Measurements from ENCODE around the gene RAB23. TPM values are rescaled to one million over a fixed set of nuclear protein-coding genes. Genes with fewer than 3 reads are reported as not detected.

The RAB23 gene
- total and polyA plus RNA-seq, 2 donors (not counting 1 experiment from before 2014, with no cell fraction given) = 0.12 to 0.94 TPM

GRCh38 chr6:57256541-57256940, 34.4 kb upstream of the RAB23 start:
- H3K4me2 ChIP-seq (replicated peaks; ENCODE audit: low read depth, low read length, poor library complexity, severe bottlenecking) = no peak overlapping the region
- TF ChIP-seq, protein P1, sequence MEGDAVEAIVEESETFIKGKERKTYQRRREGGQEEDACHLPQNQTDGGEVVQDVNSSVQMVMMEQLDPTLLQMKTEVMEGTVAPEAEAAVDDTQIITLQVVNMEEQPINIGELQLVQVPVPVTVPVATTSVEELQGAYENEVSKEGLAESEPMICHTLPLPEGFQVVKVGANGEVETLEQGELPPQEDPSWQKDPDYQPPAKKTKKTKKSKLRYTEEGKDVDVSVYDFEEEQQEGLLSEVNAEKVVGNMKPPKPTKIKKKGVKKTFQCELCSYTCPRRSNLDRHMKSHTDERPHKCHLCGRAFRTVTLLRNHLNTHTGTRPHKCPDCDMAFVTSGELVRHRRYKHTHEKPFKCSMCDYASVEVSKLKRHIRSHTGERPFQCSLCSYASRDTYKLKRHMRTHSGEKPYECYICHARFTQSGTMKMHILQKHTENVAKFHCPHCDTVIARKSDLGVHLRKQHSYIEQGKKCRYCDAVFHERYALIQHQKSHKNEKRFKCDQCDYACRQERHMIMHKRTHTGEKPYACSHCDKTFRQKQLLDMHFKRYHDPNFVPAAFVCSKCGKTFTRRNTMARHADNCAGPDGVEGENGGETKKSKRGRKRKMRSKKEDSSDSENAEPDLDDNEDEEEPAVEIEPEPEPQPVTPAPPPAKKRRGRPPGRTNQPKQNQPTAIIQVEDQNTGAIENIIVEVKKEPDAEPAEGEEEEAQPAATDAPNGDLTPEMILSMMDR (IDR thresholded peaks at IDR 0.05) = no peak
- TF ChIP-seq EZH2 (IDR thresholded peaks at IDR 0.05; ENCODE audit: borderline replicate concordance, insufficient read depth, low read depth, low read length, poor library complexity, severe bottlenecking) = no peak
- 100% methylated on average over 1 of the region's 1 CpG for WGBS (ENCODE audit: insufficient coverage)
- H3K36me3 ChIP-seq (replicated peaks in 1 of 2; ENCODE audit: control extremely low read depth in 1 of 2, control insufficient read depth in 1 of 2, extremely low read depth in 1 of 2, insufficient read depth in 2 of 2, low read length in 1 of 2) = no peaks in the 10 kb centered on the region
- Mint-ChIP-seq H3K9me3 (ENCODE audit: insufficient read depth) (no peaks in the 10 kb centered on the region), H3K27me3 (peaks cover 5% of the 10 kb centered on the region), H3K27ac (no peak overlapping the region), H3K4me3 (no peak overlapping the region), H3K4me1 (no peaks in the 10 kb centered on the region)
- H4K20me1 ChIP-seq (ENCODE audit: control insufficient read depth, insufficient read depth, low read length, poor library complexity, severe bottlenecking) = no peaks in the 10 kb centered on the region
- ChIA-PET CTCF (no interaction called here), POLR2A (no interaction called here)
- H3K27ac ChIP-seq (ENCODE audit: low read length in 2 of 2) = no peak overlapping the region
- ATAC-seq (ENCODE audit: low read depth) (no peak), DNase-seq (no peak)
- H3K79me2 ChIP-seq (ENCODE audit: control insufficient read depth, insufficient read depth, low read length) = no peaks in the 10 kb centered on the region
- no peaks in the 10 kb centered on the region for H3K9me3 ChIP-seq (ENCODE audit: control extremely low read depth in 1 of 3, control insufficient read depth in 2 of 3, insufficient read depth in 1 of 3, low read length in 2 of 3)
- no peaks in the 10 kb centered on the region for H3K4me1 ChIP-seq (ENCODE audit: control insufficient read depth in 2 of 2, insufficient read depth in 2 of 2, low read length in 2 of 2)
- no peak overlapping the region for H3K4me3 ChIP-seq (ENCODE audit: control extremely low read depth in 1 of 5, extremely low read depth in 1 of 5, insufficient read depth in 1 of 5, low read depth in 2 of 5, low read length in 4 of 5)
- H3K27me3 ChIP-seq (replicated peaks in 1 of 4; ENCODE audit: control extremely low read depth in 1 of 4, control insufficient read depth in 3 of 4, insufficient read depth in 4 of 4, low read length in 3 of 4) = no peaks in the 10 kb centered on the region
- no peak overlapping the region for H2AFZ ChIP-seq (ENCODE audit: insufficient read depth, low read depth, low read length, poor library complexity, severe bottlenecking)
- intact Hi-C loops (cut with micrococcal nuclease) = no loop called here
- no peak overlapping the region for H3K9ac ChIP-seq (ENCODE audit: low read length)

DNA sequence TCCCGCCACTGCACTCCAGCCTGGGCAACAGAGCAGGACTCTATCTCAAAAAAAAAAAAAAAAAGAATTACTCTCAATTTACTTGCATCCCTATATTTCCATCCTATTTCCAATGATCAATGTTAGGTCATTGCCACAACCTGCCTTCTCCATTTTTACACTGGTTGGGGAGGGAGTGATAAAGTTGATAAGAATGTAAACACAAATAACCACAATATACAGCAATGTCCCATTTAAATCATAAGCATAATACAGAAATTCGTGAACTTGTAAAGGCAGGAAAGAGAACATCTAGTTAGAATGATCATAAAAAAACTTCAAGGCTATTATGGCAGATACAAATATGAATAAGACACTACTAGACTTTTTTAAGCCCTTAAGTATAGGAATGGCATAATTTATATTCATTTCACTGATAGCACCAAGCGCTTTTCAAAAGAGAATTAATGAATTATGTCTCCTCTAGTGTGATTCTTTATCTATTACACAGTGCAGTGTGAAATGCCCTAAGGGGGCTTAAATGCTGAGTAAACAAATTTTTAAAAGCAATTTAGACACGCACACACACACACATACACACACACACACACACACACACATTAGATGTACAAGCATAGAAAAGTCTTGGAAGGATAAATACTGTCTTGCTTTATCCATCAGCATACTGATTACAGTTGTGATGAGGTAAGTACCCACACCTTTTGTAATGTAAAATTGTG, 33.5 kb upstream of the RAB23 start:
- H3K4me1 ChIP-seq (ENCODE audit: control insufficient read depth in 2 of 2, insufficient read depth in 2 of 2, low read length in 2 of 2) = no peaks in the 10 kb centered on the region
- WGBS (ENCODE audit: insufficient coverage) = 100% methylated on average over 1 of the region's 4 CpGs
- H3K27me3 ChIP-seq (replicated peaks in 1 of 4; ENCODE audit: control extremely low read depth in 1 of 4, control insufficient read depth in 3 of 4, insufficient read depth in 4 of 4, low read length in 3 of 4) = no peaks in the 10 kb centered on the region
- DNase-seq = no peak
- Mint-ChIP-seq H3K27ac (no peak overlapping the region), H3K4me1 (no peaks in the 10 kb centered on the region), H3K9me3 (ENCODE audit: insufficient read depth) (no peaks in the 10 kb centered on the region), H3K27me3 (peaks cover 3% of the 10 kb centered on the region), H3K4me3 (no peak overlapping the region)
- H3K36me3 ChIP-seq (replicated peaks in 1 of 2; ENCODE audit: control extremely low read depth in 1 of 2, control insufficient read depth in 1 of 2, extremely low read depth in 1 of 2, insufficient read depth in 2 of 2, low read length in 1 of 2) = no peaks in the 10 kb centered on the region
- CTCF ChIA-PET = no interaction called here
- POLR2A ChIA-PET = no interaction called here
- H4K20me1 ChIP-seq (ENCODE audit: control insufficient read depth, insufficient read depth, low read length, poor library complexity, severe bottlenecking) = no peaks in the 10 kb centered on the region
- no peak overlapping the region for H3K4me3 ChIP-seq (ENCODE audit: control extremely low read depth in 1 of 5, extremely low read depth in 1 of 5, insufficient read depth in 1 of 5, low read depth in 2 of 5, low read length in 4 of 5)
- no peak overlapping the region for H3K9ac ChIP-seq (ENCODE audit: low read length)
- no peak overlapping the region for H3K27ac ChIP-seq (ENCODE audit: low read length in 2 of 2)
- no peak overlapping the region for H2AFZ ChIP-seq (ENCODE audit: insufficient read depth, low read depth, low read length, poor library complexity, severe bottlenecking)
- H3K4me2 ChIP-seq (replicated peaks; ENCODE audit: low read depth, low read length, poor library complexity, severe bottlenecking) = no peak overlapping the region
- intact Hi-C loops (cut with micrococcal nuclease) = no loop called here
- ATAC-seq (ENCODE audit: low read depth) = no peak
- no peaks in the 10 kb centered on the region for H3K79me2 ChIP-seq (ENCODE audit: control insufficient read depth, insufficient read depth, low read length)
- no peaks in the 10 kb centered on the region for H3K9me3 ChIP-seq (ENCODE audit: control extremely low read depth in 1 of 3, control insufficient read depth in 2 of 3, insufficient read depth in 1 of 3, low read length in 2 of 3)
- no peak for TF ChIP-seq EZH2 (IDR thresholded peaks at IDR 0.05; ENCODE audit: borderline replicate concordance, insufficient read depth, low read depth, low read length, poor library complexity, severe bottlenecking)
- TF ChIP-seq, protein P1 (IDR thresholded peaks at IDR 0.05) = no peak
